Right atrium auricular region (tissue), 2 donors: Measurements from ENCODE around the gene ACTA2. TPM values are rescaled to one million over a fixed set of nuclear protein-coding genes. Genes with fewer than 3 reads are reported as not detected.

Source experiments
- DNase-seq: peaks from one replicate; pipeline ENCODE4 v3.0.0-alpha.2; 2019; ENCODE audit warnings: low spot score
- H3K27ac ChIP-seq, 2 donors: fragments of 200-600 bp; sonication (generic); 1 replicate in 1 of 2; 2 replicates in 1 of 2; pipeline ENCODE4 v1.5.1; 2016 to 2019
- H3K27me3 ChIP-seq, 2 donors: fragments of 200-600 bp; sonication (generic); one replicate each; pipeline versions ENCODE4 v1.5.1 to v1.6.0; 2017 to 2019
- H3K36me3 ChIP-seq: fragments of 200-600 bp; sonication (generic); one replicate; pipeline ENCODE4 v1.5.1; 2016
- H3K4me1 ChIP-seq, 2 donors: fragments of 200-600 bp; sonication (generic); one replicate each; pipeline versions ENCODE4 v1.5.1 to v1.6.0; 2017 to 2019
- H3K4me3 ChIP-seq, 2 donors: fragments of 200-600 bp; sonication (generic); 1 replicate in 1 of 2; 2 replicates in 1 of 2; pipeline ENCODE4 v1.5.1; 2017 to 2019; ENCODE audit warnings: mild to moderate bottlenecking in 1 of 2, moderate library complexity in 1 of 2
- H3K9me3 ChIP-seq, 2 donors: fragments of 200-600 bp; sonication (generic); one replicate each; pipeline ENCODE4 v1.5.1; 2019
- CTCF ChIP-seq, 2 donors: fragments of 200-600 bp; sonication (generic); IDR thresholded peaks; one replicate each; pipeline ENCODE4 v1.5.1; 2019; ENCODE audit warnings: antibody characterized with exemption in 2 of 2
- total RNA-seq, 2 donors: library from RNA; depleted of rRNA; stranded (reverse); fragments of >200 nt; gene quantifications; one replicate each; pipeline ENCODE4 v1.1.0, GENCODE V29; 2016

Gene ACTA2
- total RNA-seq, 2 donors from 2014 or later, result 934 to 1,936 TPM

GRCh38 chr10:88949051-88949450 lies 3.5 kb downstream of the ACTA2 start:
- H3K27ac ChIP-seq, result peak overlapping the region; percentile 79 to 93
- H3K36me3 ChIP-seq, result peaks cover 53% of the 10 kb centered on the region
- no peak for TF ChIP-seq CTCF (IDR thresholded peaks at IDR 0.05)
- H3K4me3 ChIP-seq, result peak overlapping the region; percentile 53 to 57
- H3K9me3 ChIP-seq, result no peaks in the 10 kb centered on the region
- no peak for DNase-seq
- H3K4me1 ChIP-seq, result peaks cover 0 to 46% of the 10 kb centered on the region in 2 donors
- no peaks in the 10 kb centered on the region for H3K27me3 ChIP-seq

- no peak overlapping the region for H3K27ac ChIP-seq
Observed at GRCh38 chr10:88946965-88947590, 5.5 kb downstream of the ACTA2 start.

GRCh38 chr10:88946200-88946599 lies 6.4 kb downstream of the ACTA2 start:
- no peak for DNase-seq
- no peak overlapping the region for H3K4me3 ChIP-seq
- peaks cover 0 to 48% of the 10 kb centered on the region in 2 donors for H3K4me1 ChIP-seq
- H3K9me3 ChIP-seq, result no peaks in the 10 kb centered on the region
- no peak overlapping the region for H3K27ac ChIP-seq
- H3K36me3 ChIP-seq, result peaks cover 81% of the 10 kb centered on the region
- no peaks in the 10 kb centered on the region for H3K27me3 ChIP-seq
- TF ChIP-seq CTCF (IDR thresholded peaks at IDR 0.05), result no peak

More at GRCh38 chr10:88946965-88947590, 5.5 kb downstream of the ACTA2 start:
- Histone ChIP-seq H3K9me3 (no peaks in the 10 kb centered on the region), H3K4me3 (peak overlapping the region in 1 of 2 donors; percentile 53), H3K27me3 (no peaks in the 10 kb centered on the region), H3K36me3 (peaks cover 73% of the 10 kb centered on the region), H3K4me1 (peaks cover 0 to 48% of the 10 kb centered on the region in 2 donors)
- DNase-seq, result no peak
- no peak for TF ChIP-seq CTCF (IDR thresholded peaks at IDR 0.05)

GRCh38 chr10:88944813-88945212 lies 7.8 kb downstream of the ACTA2 start:
- Histone ChIP-seq H3K9me3 (no peaks in the 10 kb centered on the region), H3K4me1 (peaks cover 0 to 35% of the 10 kb centered on the region in 2 donors), H3K36me3 (peaks cover 81% of the 10 kb centered on the region), H3K27me3 (no peaks in the 10 kb centered on the region), H3K4me3 (no peak overlapping the region), H3K27ac (no peak overlapping the region)
- no peak for TF ChIP-seq CTCF (IDR thresholded peaks at IDR 0.05)
- no peak for DNase-seq

- Histone ChIP-seq H3K27ac (no peak overlapping the region), H3K4me1 (peaks cover 0 to 34% of the 10 kb centered on the region in 2 donors), H3K9me3 (no peaks in the 10 kb centered on the region), H3K36me3 (peaks cover 84% of the 10 kb centered on the region), H3K4me3 (no peak overlapping the region), H3K27me3 (no peaks in the 10 kb centered on the region)
- TF ChIP-seq CTCF (IDR thresholded peaks at IDR 0.05), result no peak
- no peak for DNase-seq
Observed at GRCh38 chr10:88943778-88944177, 8.8 kb downstream of the ACTA2 start.

GRCh38 chr10:88941026-88941425 lies 11.5 kb downstream of the ACTA2 start:
- Histone ChIP-seq H3K4me1 (peaks cover 0 to 16% of the 10 kb centered on the region in 2 donors), H3K27ac (no peak overlapping the region), H3K27me3 (no peaks in the 10 kb centered on the region), H3K4me3 (no peak overlapping the region), H3K36me3 (peaks cover 97% of the 10 kb centered on the region), H3K9me3 (no peaks in the 10 kb centered on the region)
- no peak for TF ChIP-seq CTCF (IDR thresholded peaks at IDR 0.05)
- no peak for DNase-seq
